A673 (cell line): Measurements from ENCODE around the gene NPTX1. TPM values are rescaled to one million over a fixed set of nuclear protein-coding genes. Genes with fewer than 3 reads are reported as not detected.

Experiments
- BruUV-seq: library from RNA; stranded (reverse); fragments of 400-500 nt; replicated peaks from 2 replicates; lab custom pipeline; 2021; lab: Mats Ljungman, UMichigan
- CTCF ChIA-PET: fragments of 300-600 bp; sonication (Branson Sonifier 250); formaldehyde crosslinking; loops from one replicate; lab custom pipeline; 2022; ENCODE audit warnings: antibody characterized with exemption; lab: Charles Lee
- POLR2A ChIA-PET: fragments of 300-600 bp; sonication (Branson Sonifier 250); formaldehyde crosslinking; loops from one replicate; lab custom pipeline; 2022; ENCODE audit warnings: antibody characterized with exemption; ENCODE audit not compliant: low non-redundant PET; lab: Charles Lee
- DNase-seq: peaks from one replicate; pipeline ENCODE4 v3.0.0-alpha.2; 2015; ENCODE audit warnings: low spot score
- H3K27ac ChIP-seq: fragments of 200-600 bp; sonication (generic); 2 replicates; pipeline ENCODE4 v1.5.1; 2016; ENCODE audit warnings: mixed run types, low read depth, mild to moderate bottlenecking, mixed read lengths, antibody characterized with exemption, low read length; ENCODE audit not compliant: poor library complexity, severe bottlenecking
- H3K27me3 ChIP-seq: fragments of 200-600 bp; sonication (generic); replicated peaks from 2 replicates; pipeline ENCODE4 v1.6.1; 2017; ENCODE audit warnings: mixed run types, low read depth, mild to moderate bottlenecking, mixed read lengths, antibody characterized with exemption, low read length; ENCODE audit not compliant: insufficient read depth, poor library complexity
- H3K36me3 ChIP-seq: fragments of 200-600 bp; sonication (generic); 2 replicates; pipeline ENCODE4 v1.6.1; 2016; ENCODE audit warnings: mixed run types, mild to moderate bottlenecking, mixed read lengths, antibody characterized with exemption, low read length; ENCODE audit not compliant: insufficient read depth, poor library complexity, severe bottlenecking
- H3K4me1 ChIP-seq: fragments of 200-600 bp; sonication (generic); 2 replicates; pipeline ENCODE4 v1.6.1; 2017; ENCODE audit warnings: mixed run types, mild to moderate bottlenecking, mixed read lengths, antibody characterized with exemption, low read length; ENCODE audit not compliant: insufficient read depth, poor library complexity, severe bottlenecking
- H3K4me3 ChIP-seq: fragments of 200-600 bp; sonication (generic); 2 replicates; pipeline ENCODE4 v1.5.1; 2016; ENCODE audit warnings: low read depth, mixed run types, mild to moderate bottlenecking, mixed read lengths, low read length; ENCODE audit not compliant: poor library complexity, severe bottlenecking
- H3K9me3 ChIP-seq: fragments of 200-600 bp; sonication (generic); 2 replicates; pipeline ENCODE4 v1.6.1; 2016; ENCODE audit warnings: mixed run types, low read depth, mild to moderate bottlenecking, mixed read lengths, antibody characterized with exemption, low read length; ENCODE audit not compliant: poor library complexity, severe bottlenecking
- CTCF ChIP-seq: fragments of 300-800, 200-600 bp; sonication (generic); conservative IDR thresholded peaks from 2 replicates; pipeline ENCODE4 v1.5.1; 2017; ENCODE audit warnings: low read depth, mild to moderate bottlenecking, antibody characterized with exemption, low read length, moderate library complexity, mixed read lengths
- EZH2 ChIP-seq: fragments of 200-600 bp; sonication (generic); IDR thresholded peaks from 2 replicates; pipeline ENCODE4 v1.6.1; 2017; ENCODE audit warnings: borderline replicate concordance, low read depth, mild to moderate bottlenecking, mixed read lengths, antibody characterized with exemption, low read length; ENCODE audit not compliant: poor library complexity, severe bottlenecking
- intact Hi-C: fragments of 100-400 bp; cut with micrococcal nuclease; formaldehyde crosslinking; loops from one replicate; pipeline ENCODE4 v1.10.0; 2022; ENCODE audit not compliant: unreplicated experiment
- total RNA-seq: library from RNA; stranded (reverse); gene quantifications from 2 replicates; pipeline ENCODE4 v1.2.3, GENCODE V29; 2021

The NPTX1 gene
- total RNA-seq, 1 experiment from 2014 or later, result 0.43 TPM

DNA sequence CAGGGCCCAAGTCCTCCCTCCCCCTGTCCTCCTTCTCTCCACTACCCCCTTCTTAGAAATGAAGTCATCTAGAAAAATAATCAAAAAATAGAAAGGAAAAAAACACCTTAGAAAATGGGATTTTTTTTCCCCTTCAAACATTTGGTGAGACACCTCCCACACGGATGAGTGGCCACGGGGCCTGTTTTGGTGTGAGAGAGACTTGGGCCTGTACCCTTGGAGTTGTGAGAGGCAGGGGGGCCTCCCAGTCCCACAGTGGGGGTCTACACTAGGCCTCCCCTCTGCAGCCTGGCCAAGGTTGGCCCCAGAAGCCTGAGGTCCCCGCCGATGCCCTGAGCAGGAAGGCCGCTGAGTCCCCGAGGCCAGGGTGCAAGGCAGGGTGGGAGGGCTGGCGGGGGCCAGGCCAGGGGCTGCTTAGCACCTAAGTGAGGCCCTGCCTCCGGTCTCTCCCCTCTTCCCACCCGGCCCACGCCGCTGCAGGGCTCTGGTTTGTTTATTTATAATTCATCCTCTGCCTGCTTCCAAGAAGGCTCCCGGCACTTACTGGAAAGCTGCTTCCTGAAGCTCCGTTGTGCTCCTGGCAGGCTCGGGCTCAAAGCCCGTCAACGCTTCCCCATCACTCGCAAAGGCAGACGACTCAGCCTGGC, 26.4 kb downstream of the NPTX1 start:
- Histone ChIP-seq H3K4me3 (no peak overlapping the region), H3K36me3 (no peaks in the 10 kb centered on the region), H3K27ac (no peak overlapping the region), H3K4me1 (peaks cover 3% of the 10 kb centered on the region), H3K9me3 (no peaks in the 10 kb centered on the region), H3K27me3 (peaks cover 7% of the 10 kb centered on the region)
- POLR2A ChIA-PET, result no interaction called here
- no TSS peak for BruUV-seq
- CTCF ChIA-PET, result interaction anchor here (0.6 kb wide), 1 partner anchor 641 kb away, joined by 9 read pairs; no protein-coding TSS in a partner anchor
- intact Hi-C loops, result no loop called here
- TF ChIP-seq EZH2 (no peak), CTCF (no peak)
- DNase-seq, result no peak

DNA sequence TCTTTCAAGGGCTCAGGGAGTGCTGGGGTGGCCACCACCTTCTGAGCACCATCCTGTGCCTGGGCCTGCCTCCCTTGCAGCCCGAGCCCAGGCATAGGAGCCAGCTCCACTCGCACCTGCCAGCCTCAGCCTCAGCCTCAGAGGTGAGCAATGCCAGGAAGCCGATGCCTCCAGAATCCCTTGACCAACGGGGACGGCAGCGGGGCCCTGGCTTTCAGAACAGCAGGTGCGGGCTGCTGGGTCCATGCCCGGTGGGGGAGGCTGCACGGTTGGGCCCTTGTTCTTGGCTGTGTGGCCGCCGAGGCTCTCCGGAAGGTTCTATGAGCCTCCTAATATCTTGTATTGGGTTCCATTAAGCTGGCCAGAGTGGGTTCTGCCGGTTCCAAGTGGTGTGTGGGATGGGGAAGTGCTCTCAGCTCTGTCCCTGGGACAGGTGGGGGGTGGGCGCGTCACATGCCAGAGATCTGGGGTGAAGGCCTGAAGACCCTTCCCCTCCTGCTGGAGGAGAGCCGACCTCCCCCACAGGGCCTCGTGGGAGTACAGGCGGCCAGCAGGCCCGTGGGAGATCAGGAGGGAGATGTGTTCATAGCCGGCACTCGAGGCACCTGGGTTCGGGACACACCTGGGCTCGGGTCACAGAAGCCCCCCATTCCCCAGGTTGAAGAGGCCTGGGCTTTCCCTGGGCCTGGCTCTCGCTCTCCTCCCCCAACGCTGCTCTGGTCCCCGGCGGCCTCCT, 27.0 kb downstream of the NPTX1 start:
- TF ChIP-seq EZH2, result no peak
- no peak for TF ChIP-seq CTCF
- H3K4me3 ChIP-seq, result no peak overlapping the region
- DNase-seq, result no peak
- BruUV-seq, result no TSS peak
- ChIA-PET POLR2A (no interaction called here), CTCF (no interaction called here)
- peaks cover 3% of the 10 kb centered on the region for H3K4me1 ChIP-seq
- H3K9me3 ChIP-seq, result no peaks in the 10 kb centered on the region
- peaks cover 7% of the 10 kb centered on the region for H3K27me3 ChIP-seq
- no peak overlapping the region for H3K27ac ChIP-seq
- intact Hi-C loops, result no loop called here
- no peaks in the 10 kb centered on the region for H3K36me3 ChIP-seq

- POLR2A ChIA-PET, result no interaction called here
- no TSS peak for BruUV-seq
- no peaks in the 10 kb centered on the region for H3K36me3 ChIP-seq
- CTCF ChIA-PET, result no interaction called here
- H3K4me1 ChIP-seq, result peaks cover 6% of the 10 kb centered on the region
- H3K9me3 ChIP-seq, result no peaks in the 10 kb centered on the region
- H3K27me3 ChIP-seq, result peaks cover 7% of the 10 kb centered on the region
- intact Hi-C loops, result no loop called here
- no peak for DNase-seq
- no peak for TF ChIP-seq EZH2
- TF ChIP-seq CTCF, result no peak
- no peak overlapping the region for H3K4me3 ChIP-seq
- no peak overlapping the region for H3K27ac ChIP-seq
Observed at GRCh38 chr17:80447790-80448189, 28.6 kb downstream of the NPTX1 start.
